GM12878 (cell line): Measurements from ENCODE around the gene SLC9A7. TPM values are rescaled to one million over a fixed set of nuclear protein-coding genes. Genes with fewer than 3 reads are reported as not detected.

ENCODE experiments used
- CBX5 ChIP-seq: sonication (generic); IDR thresholded peaks from 2 replicates; pipeline ENCODE4 v1.6.1; 2016; ENCODE audit warnings: low read depth, moderate library complexity, mild to moderate bottlenecking, inconsistent platforms
- MEF2A ChIP-seq: IDR thresholded peaks from 2 replicates; pipeline ENCODE4 v1.6.1; 2011; ENCODE audit warnings: low read depth, mild to moderate bottlenecking, low read length, moderate library complexity; ENCODE audit not compliant: insufficient read depth
- polyA plus RNA-seq, 11 experiments: library from polyadenylated mRNA; depleted of rRNA in 4 of 11; unstranded in 6 of 11; stranded (reverse) in 5 of 11; fragments of >200 nt; fragmentation: Nextera tagmentation in 4 of 11; fragmentation: Illumina TruSeq in 1 of 11; extraction: Ambion mirVana in 4 of 11; extraction: Trizol in 1 of 11; gene quantifications; 1 replicate in 1 of 11; 2 replicates in 10 of 11; pipeline versions ENCODE4 v1.2.1 to v1.2.3, GENCODE V29; 2011 to 2016; ENCODE audit warnings: inconsistent platforms in 2 of 11, missing spikeins in 2 of 11, low read depth in 1 of 11
- total RNA-seq, 4 experiments: library from RNA; depleted of rRNA in 3 of 4; stranded (reverse); fragments of >200 nt in 3 of 4; fragmentation: Illumina TruSeq in 1 of 4; extraction: Trizol in 1 of 4; gene quantifications; 2 replicates each; pipeline versions ENCODE4 v1.2.1 to v1.2.3, GENCODE V29; 2013 to 2021
- TF ChIP-seq, protein P1 (sequence below): IDR thresholded peaks from 2 replicates; pipeline ENCODE4 v1.6.1; 2012; ENCODE audit warnings: low read length, inconsistent platforms
- TF ChIP-seq, protein P2 (sequence below): IDR thresholded peaks from 2 replicates; pipeline ENCODE4 v1.6.1; 2011; ENCODE audit warnings: borderline replicate concordance, low read depth, mild to moderate bottlenecking, moderate library complexity, low read length; ENCODE audit not compliant: insufficient read depth, poor library complexity, severe bottlenecking
- TF ChIP-seq, protein P3 (sequence below): fragments of 450-650 bp; IDR thresholded peaks from 2 replicates; pipeline ENCODE4 v1.6.1; 2017; ENCODE audit warnings: mild to moderate bottlenecking, low read depth, inconsistent platforms; ENCODE audit not compliant: poor library complexity, severe bottlenecking

The SLC9A7 gene
- total and polyA plus RNA-seq, 10 of the 15 experiments (the other 5 are each of a cell fraction or from before 2014, with no cell fraction given) = 5.0 to 62.8 (median 30.5) TPM

DNA sequence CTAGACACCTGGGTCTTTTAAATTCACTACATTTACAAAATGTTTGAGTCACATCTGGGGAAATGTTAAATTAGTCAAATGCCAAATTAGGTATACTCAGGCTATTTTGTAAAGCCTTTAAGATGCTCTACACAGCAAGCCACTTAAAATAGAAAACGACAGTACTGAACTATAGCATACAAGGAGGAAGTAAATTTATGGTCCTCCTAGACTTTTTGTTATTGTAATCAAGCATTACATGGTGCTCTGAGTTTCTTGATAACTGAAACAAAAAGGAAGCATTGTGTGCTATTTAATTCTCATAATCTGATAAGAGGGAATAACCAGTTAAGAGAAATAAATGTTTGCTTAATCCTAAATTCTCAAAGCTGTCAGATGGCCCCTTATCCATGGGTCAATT lies 46.2 kb downstream of the SLC9A7 start (continued):
- TF ChIP-seq MEF2A = 0 out of 2 replicates have a peak, but pooled peaks have one; percentile 41
- TF ChIP-seq, protein P1, sequence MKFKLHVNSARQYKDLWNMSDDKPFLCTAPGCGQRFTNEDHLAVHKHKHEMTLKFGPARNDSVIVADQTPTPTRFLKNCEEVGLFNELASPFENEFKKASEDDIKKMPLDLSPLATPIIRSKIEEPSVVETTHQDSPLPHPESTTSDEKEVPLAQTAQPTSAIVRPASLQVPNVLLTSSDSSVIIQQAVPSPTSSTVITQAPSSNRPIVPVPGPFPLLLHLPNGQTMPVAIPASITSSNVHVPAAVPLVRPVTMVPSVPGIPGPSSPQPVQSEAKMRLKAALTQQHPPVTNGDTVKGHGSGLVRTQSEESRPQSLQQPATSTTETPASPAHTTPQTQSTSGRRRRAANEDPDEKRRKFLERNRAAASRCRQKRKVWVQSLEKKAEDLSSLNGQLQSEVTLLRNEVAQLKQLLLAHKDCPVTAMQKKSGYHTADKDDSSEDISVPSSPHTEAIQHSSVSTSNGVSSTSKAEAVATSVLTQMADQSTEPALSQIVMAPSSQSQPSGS = no peak
- TF ChIP-seq, protein P2, sequence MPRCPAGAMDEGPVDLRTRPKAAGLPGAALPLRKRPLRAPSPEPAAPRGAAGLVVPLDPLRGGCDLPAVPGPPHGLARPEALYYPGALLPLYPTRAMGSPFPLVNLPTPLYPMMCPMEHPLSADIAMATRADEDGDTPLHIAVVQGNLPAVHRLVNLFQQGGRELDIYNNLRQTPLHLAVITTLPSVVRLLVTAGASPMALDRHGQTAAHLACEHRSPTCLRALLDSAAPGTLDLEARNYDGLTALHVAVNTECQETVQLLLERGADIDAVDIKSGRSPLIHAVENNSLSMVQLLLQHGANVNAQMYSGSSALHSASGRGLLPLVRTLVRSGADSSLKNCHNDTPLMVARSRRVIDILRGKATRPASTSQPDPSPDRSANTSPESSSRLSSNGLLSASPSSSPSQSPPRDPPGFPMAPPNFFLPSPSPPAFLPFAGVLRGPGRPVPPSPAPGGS = no peak
- TF ChIP-seq, protein P3, sequence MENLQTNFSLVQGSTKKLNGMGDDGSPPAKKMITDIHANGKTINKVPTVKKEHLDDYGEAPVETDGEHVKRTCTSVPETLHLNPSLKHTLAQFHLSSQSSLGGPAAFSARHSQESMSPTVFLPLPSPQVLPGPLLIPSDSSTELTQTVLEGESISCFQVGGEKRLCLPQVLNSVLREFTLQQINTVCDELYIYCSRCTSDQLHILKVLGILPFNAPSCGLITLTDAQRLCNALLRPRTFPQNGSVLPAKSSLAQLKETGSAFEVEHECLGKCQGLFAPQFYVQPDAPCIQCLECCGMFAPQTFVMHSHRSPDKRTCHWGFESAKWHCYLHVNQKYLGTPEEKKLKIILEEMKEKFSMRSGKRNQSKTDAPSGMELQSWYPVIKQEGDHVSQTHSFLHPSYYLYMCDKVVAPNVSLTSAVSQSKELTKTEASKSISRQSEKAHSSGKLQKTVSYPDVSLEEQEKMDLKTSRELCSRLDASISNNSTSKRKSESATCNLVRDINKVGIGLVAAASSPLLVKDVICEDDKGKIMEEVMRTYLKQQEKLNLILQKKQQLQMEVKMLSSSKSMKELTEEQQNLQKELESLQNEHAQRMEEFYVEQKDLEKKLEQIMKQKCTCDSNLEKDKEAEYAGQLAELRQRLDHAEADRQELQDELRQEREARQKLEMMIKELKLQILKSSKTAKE = no peak
- no peak for TF ChIP-seq CBX5
